HG03521 (cell line): ENCODE data around the gene SPAG16.

ENCODE experiments used
- ATAC-seq: cut with Tn5 transposase; IDR thresholded peaks from one replicate; pipeline ENCODE4 v1.9.1; 2021; ENCODE audit warnings: mild to moderate bottlenecking, moderate library complexity; ENCODE audit not compliant: unreplicated experiment

SPAG16 gene

GRCh38 chr2:214328941-214329340 lies 1044.7 kb downstream of the SPAG16 start:
- no peak for ATAC-seq

GRCh38 chr2:214341646-214342045 lies 1057.4 kb downstream of the SPAG16 start:
- no peak for ATAC-seq

DNA sequence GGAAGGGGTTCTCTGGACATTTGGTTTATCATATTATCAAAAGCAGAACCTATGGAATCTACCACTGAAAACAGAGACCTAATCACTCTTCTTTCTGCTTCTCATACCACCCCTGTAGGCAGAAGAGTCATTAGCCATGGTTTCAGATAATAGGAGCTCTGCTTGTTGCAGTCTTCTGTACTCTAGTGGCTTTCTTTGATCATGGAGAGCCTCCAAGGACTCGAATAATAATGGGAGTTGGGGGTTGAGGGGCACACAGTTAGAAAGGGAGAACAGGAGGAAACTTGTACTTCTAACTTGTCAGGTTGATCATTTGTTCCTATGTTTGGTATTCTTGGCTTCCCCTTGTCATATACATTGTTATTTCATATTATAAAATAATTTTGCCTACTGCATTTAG lies 1074.2 kb downstream of the SPAG16 start:
- no peak for ATAC-seq

DNA sequence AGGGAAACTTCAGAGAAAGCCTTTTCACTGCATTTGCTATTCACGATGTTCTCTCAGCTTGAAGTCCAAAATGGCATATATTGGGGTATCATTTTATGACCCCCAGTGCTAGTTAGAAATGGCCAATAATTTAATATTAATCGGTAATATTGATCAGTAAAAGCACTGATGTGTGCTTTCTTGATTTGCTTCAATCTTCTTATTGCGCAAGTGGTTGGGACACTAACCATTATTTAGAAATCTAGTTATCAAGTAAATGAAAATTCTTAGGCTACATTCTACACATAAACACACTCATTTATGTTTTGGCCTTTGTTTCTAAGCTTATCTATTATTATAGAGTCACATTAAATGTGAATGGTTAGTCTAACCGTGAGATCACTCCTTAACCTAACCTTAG lies 1076.9 kb downstream of the SPAG16 start:
- no peak for ATAC-seq

- ATAC-seq, result no peak
Measured at GRCh38 chr2:214365549-214365948, 1081.3 kb downstream of the SPAG16 start.

GRCh38 chr2:214367171-214367570 lies 1082.9 kb downstream of the SPAG16 start:
- no peak for ATAC-seq

DNA sequence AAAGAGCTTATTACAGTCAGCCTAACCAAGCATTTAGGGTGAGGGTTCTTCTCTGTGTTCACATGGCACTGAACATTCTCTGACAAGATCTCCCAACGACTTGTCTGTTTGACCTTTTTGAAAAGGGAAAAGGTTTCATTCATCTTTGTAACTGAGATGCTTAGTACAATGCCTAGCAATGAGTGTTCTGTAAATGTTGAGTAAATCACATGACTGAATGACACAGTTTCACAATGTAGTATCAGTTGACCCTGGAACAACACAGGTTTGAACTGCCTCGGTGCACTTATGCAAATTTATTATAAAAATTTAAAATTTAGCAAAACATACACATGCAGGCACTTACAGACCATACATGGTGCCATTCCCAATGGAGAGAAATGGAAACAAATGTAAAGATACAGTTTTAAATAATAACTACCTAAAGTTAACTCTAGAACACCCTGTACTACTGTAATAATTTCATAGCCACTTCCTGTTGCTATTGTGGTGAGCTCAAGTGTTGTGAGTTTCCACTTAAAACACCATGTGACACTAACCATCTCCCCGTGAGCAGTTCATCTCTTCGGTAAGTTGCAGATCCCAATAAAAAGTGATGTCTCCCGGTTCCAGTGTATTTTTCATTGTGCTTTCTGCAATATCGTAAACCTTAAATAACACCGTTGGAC lies 1092.5 kb downstream of the SPAG16 start:
- ATAC-seq, result no peak

DNA sequence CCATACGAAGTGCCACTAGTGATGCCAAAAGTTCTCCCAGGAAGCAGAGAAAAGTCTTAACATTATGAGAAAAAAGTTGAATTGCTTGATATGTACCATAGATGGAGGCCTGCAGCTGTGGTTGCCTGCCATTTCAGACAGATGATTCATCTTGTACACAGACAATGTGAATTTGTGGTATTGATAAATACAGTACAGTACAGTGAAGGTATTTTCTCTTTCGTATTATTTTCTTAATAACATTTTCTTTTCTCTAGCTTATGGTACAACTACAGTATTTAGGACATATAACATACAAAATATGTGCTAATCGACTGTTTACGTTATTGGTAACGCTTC lies 1093.0 kb downstream of the SPAG16 start:
- ATAC-seq, result no peak

DNA sequence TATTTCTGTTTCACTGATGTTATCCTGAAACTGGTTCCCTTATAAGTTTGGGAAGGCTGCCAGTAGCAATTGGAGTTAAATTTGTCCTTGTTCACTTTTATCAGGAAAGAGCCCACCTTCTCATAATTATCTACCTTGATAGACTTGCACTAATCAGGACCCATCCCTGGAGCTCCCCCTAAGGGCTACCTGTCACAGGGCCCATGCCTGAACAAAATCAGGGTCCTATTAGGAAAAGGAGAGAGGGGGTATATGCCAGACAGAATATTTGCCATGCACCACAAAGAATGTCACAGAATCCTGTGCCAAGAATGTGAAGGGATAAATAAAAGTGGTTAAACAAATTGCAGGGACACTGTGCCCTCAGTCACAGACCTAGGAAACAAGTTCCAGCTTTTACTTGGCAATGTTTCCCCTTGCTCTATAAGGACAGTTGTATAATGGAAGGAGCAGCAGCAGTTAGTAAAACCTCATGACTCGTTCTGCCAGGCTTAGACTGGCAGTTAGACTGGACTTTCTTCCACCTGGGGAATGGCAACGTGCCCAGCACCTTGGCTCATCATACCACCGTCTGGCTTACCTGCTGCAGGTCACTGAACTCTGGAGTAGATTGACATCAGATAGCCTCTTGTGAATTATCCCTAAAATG lies 1094.3 kb downstream of the SPAG16 start:
- no peak for ATAC-seq

- no peak for ATAC-seq
Measured at GRCh38 chr2:214379227-214379626, 1095.0 kb downstream of the SPAG16 start.

- no peak for ATAC-seq
Measured at GRCh38 chr2:214380681-214381080, 1096.4 kb downstream of the SPAG16 start.

GRCh38 chr2:214382229-214382628 lies 1098.0 kb downstream of the SPAG16 start:
- ATAC-seq, result no peak

DNA sequence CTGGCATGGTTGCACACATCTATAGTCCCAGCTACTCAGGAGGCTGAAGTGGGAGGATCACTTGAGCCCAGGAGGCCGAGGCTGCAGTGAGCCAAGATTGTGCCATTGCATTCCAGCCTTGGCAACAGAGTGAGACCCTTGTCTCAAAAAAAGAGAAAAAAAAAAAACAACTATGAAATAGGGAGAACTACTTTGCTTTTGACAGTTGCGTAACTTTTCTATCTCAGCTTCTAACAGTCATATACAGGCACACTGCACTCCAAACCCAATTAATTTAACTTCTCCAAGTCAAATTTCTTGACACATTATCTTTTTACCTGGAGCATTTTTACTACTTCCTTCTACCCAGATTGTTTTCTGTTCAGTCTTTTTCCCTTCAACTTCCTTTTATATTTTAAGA lies 1102.5 kb downstream of the SPAG16 start:
- no peak for ATAC-seq

DNA sequence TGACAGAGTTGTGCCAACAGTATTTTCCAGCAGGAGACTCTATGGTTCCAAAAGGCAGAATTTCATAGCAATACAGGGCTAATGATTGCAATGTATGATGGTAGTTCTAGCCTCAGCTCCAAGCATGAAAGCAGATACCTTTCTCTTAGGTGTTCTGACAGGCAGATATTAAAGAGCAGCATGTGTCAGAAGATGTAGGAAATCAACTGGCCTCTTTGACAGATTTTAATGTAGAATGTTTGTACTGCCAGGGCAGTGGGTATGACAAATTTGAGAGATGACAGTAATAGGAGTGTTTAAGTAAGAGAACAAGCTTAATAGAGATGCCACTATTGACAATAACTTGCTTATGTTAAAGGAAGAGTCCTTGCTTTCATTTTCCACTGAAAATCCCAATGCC lies 1105.1 kb downstream of the SPAG16 start:
- no peak for ATAC-seq

DNA sequence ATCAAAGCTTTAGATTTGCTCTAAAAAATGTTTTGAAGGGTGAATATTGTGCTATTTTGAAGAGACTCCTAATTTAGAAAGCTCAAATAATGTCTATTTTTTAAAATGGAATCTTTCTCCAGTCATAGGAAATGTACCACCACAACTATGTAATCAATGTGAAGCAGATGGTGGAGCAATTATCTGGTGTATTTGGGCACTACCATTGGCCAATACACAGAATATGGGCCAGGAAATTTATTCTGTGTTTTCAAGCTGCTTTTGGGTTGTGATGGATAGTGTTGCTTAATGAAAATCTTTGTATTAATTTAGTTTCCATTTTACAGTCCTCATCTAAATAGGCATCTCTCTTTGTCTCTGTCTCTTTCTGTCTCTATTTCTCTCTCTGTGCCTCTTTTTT lies 1109.5 kb downstream of the SPAG16 start:
- ATAC-seq, result no peak

GRCh38 chr2:214395040-214395439 lies 1110.8 kb downstream of the SPAG16 start:
- ATAC-seq, result no peak

DNA sequence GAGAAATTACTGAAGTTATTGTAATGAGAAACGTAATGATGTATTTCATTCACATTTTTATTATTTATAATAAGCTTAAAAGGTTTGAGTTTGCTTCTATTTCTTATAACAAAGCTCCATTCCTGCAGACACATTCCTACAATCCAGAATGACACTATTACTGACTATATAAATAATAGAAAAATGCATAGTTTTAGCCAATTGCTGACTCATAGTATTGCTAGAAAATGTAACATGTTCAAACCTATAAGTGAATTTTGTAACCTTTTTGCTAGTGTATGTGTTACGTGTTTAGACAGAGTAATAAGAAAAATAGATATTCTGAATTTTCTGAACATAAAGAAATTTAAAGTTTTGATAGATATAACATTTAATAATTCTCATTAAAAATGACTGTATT lies 1117.3 kb downstream of the SPAG16 start:
- no peak for ATAC-seq

- no peak for ATAC-seq
Measured at GRCh38 chr2:214410128-214410775, 1126.0 kb downstream of the SPAG16 start.

- ATAC-seq, result peak; percentile 70
Measured at GRCh38 chr2:214410918-214411554, 1126.8 kb downstream of the SPAG16 start, which contains the start of gene VWC2L. Gene VWC2L, plus strand, starts transcription at chr2:214411054. Its CDS starts 3,140 bp downstream, at chr2:214414194.

DNA sequence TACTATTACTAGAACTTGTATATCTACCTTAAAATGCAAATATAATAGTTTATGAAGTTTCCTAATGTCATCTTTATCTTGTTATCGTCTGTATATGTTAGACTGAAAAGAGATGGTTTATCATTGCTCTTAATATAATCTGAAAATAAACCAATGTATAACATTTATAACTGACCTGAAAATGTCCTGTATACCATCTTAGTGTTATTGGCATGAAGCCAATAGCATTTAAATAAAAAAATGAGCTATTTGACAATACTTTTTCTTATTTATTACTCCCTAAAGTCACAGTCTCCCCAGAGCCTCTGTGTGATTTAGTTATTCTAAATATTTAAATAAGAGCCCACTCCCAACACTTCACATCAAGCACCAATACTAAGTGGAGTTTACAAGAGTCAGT lies 1128.4 kb downstream of the SPAG16 start:
- ATAC-seq, result no peak

DNA sequence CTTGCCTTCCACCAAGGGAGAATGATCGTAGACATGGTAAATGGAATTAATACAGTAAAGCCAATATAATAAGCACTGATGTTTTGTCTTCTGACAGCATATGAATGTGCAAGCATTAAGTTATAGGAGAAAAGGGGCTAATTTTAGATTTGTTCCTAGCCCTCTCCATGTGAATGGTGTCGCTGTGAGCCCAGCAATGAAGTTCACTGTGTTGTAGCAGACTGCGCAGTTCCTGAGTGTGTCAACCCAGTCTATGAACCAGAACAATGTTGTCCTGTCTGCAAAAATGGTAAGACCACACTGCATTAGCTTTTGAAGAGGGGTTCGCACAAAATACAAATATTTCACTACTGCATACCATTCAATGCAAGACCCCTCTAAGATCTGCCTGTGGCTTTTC lies 1152.2 kb downstream of the SPAG16 start:
- no peak for ATAC-seq
